HTERT RPE-1 (cell line): ENCODE results near the gene GCFC2.

Source experiments
- in situ Hi-C: fragments of 300-500 bp; cut with MboI; formaldehyde crosslinking; loops from 4 replicates; pipeline ENCODE4 v1.14.3; 2020; ENCODE audit warnings: low sequenced_read_pairs

The GCFC2 gene

GRCh38 chr2:75632091-75632701, 78.5 kb downstream of the GCFC2 start:
- in situ Hi-C loops, result no loop called here

- in situ Hi-C loops, result no loop called here
These were observed 82.7 kb downstream of the GCFC2 start for GRCh38 chr2:75627902-75628504.

GRCh38 chr2:75622929-75623328, 87.8 kb downstream of the GCFC2 start:
- in situ Hi-C loops, result loop anchor here (25.0 kb wide), 1 partner anchor 161 kb away; no protein-coding TSS in a partner anchor

- in situ Hi-C loops, result loop anchor here (25.0 kb wide), 1 partner anchor 160 kb away; no protein-coding TSS in a partner anchor
These were observed 88.2 kb downstream of the GCFC2 start for GRCh38 chr2:75622500-75622899.

GRCh38 chr2:75621228-75621627, 89.5 kb downstream of the GCFC2 start:
- in situ Hi-C loops, result loop anchor here (25.0 kb wide), 1 partner anchor 159 kb away; no protein-coding TSS in a partner anchor

GRCh38 chr2:75619956-75620740, 90.6 kb downstream of the GCFC2 start:
- in situ Hi-C loops, result loop anchor here (25.0 kb wide), 1 partner anchor 158 kb away; no protein-coding TSS in a partner anchor

GRCh38 chr2:75616933-75617332, 93.8 kb downstream of the GCFC2 start:
- in situ Hi-C loops, result loop anchor here (25.0 kb wide), 1 partner anchor 155 kb away; no protein-coding TSS in a partner anchor

- in situ Hi-C loops, result loop anchor here (25.0 kb wide), 1 partner anchor 154 kb away; no protein-coding TSS in a partner anchor
These were observed 94.3 kb downstream of the GCFC2 start for GRCh38 chr2:75616406-75616805.

- in situ Hi-C loops, result loop anchor here (25.0 kb wide), 1 partner anchor 152 kb away; no protein-coding TSS in a partner anchor
These were observed 96.5 kb downstream of the GCFC2 start for GRCh38 chr2:75614162-75614651.

GRCh38 chr2:75612862-75613243, 97.9 kb downstream of the GCFC2 start:
- in situ Hi-C loops, result loop anchor here (25.0 kb wide), 1 partner anchor 151 kb away; no protein-coding TSS in a partner anchor
